Measurements from ENCODE around the gene KCNT1.

KCNT1 gene

GRCh38 chr9:135703726-135704125, 1.7 kb downstream of the KCNT1 start:
- no peak overlapping the region for H2BK12ac ChIP-seq (ENCODE audit: low read length)
- H3K18ac ChIP-seq (ENCODE audit: low read length): no peak overlapping the region
- no peak overlapping the region for H3K4me3 ChIP-seq (ENCODE audit: low read length in 2 of 2)
- no peaks in the 10 kb centered on the region for H3K36me3 ChIP-seq (replicated peaks in 1 of 2; ENCODE audit: control insufficient read depth in 2 of 2, insufficient read depth in 2 of 2, low read length in 2 of 2)
- H3K23ac ChIP-seq (ENCODE audit: low read depth, low read length, poor library complexity): no peak overlapping the region
- no CpG with 5 or more reads among the region's 14 CpGs for WGBS, 2 donors (ENCODE audit: extremely low coverage in 2 of 2, insufficient read length in 2 of 2, insufficient replicate concordance in 1 of 2)
- no peak overlapping the region for H4K91ac ChIP-seq (ENCODE audit: low read depth, low read length, poor library complexity)
- H3K4me2 ChIP-seq (ENCODE audit: insufficient read depth, low read length, poor library complexity, severe bottlenecking): no peak overlapping the region
- peak overlapping the region; percentile 56 for H3K4ac ChIP-seq (ENCODE audit: low read length)
- H3K14ac ChIP-seq (ENCODE audit: low read length): no peak overlapping the region
- H3K9ac ChIP-seq (ENCODE audit: low read depth, low read length, poor library complexity): no peak overlapping the region
- H4K8ac ChIP-seq (ENCODE audit: low read depth, low read length): no peak overlapping the region
- H2BK15ac ChIP-seq (ENCODE audit: low read length): no peak overlapping the region
- peak overlapping the region; percentile 20 for H2AK5ac ChIP-seq (ENCODE audit: low read depth, low read length)
- H3K9me3 ChIP-seq (replicated peaks in 1 of 2; ENCODE audit: control insufficient read depth in 2 of 2, insufficient read depth in 1 of 2, low read depth in 1 of 2, low read length in 2 of 2): no peaks in the 10 kb centered on the region
- no peak overlapping the region for H2BK120ac ChIP-seq (ENCODE audit: low read depth, low read length)
- H2AFZ ChIP-seq (ENCODE audit: low read length): no peak overlapping the region
- no peak for DNase-seq (ENCODE audit: low spot score)
- H2BK5ac ChIP-seq (ENCODE audit: low read length): no peak overlapping the region
- no peaks in the 10 kb centered on the region for H3K4me1 ChIP-seq (ENCODE audit: control insufficient read depth in 2 of 2, insufficient read depth in 1 of 2, low read depth in 1 of 2, low read length in 2 of 2)
- H3K79me1 ChIP-seq (ENCODE audit: low read depth, low read length): peaks cover 1% of the 10 kb centered on the region
- no peak overlapping the region for H3K27ac ChIP-seq (replicated peaks; ENCODE audit: low read length)
- H3K27me3 ChIP-seq (ENCODE audit: control insufficient read depth in 3 of 3, insufficient read depth in 3 of 3, low read depth in 1 of 3, low read length in 3 of 3): peaks cover 0 to 69% (median 11%) of the 10 kb centered on the region in 3 experiments

DNA sequence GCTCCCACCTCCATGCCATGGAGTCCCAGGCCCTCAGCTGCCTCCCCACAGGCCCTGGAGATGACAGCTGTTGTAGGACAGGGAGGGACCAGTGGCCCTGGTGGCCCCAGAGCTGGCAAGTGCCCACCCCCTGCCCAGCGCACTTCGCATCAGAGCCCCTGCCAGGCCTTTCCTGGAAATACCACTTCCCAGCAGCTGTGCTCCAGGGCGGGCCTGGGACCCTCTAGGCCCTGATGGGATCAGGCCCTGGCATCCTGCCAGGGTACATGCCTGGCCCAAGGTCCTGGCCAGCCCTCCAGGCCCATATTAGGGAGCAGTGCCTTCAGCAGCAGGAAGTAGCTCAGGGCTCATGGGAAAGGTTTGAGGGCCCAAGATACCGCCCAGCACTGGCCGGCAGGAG, 2.5 kb downstream of the KCNT1 start:
- no peak overlapping the region for H2BK120ac ChIP-seq (ENCODE audit: low read depth, low read length)
- WGBS, 2 donors (ENCODE audit: extremely low coverage in 2 of 2, insufficient read length in 2 of 2, insufficient replicate concordance in 1 of 2): no CpG with 5 or more reads among the region's 5 CpGs
- H3K27me3 ChIP-seq (ENCODE audit: control insufficient read depth in 3 of 3, insufficient read depth in 3 of 3, low read depth in 1 of 3, low read length in 3 of 3): peaks cover 0 to 76% (median 11%) of the 10 kb centered on the region in 3 experiments
- no peak overlapping the region for H3K27ac ChIP-seq (replicated peaks; ENCODE audit: low read length)
- no peak overlapping the region for H3K18ac ChIP-seq (ENCODE audit: low read length)
- no peak overlapping the region for H3K4ac ChIP-seq (ENCODE audit: low read length)
- peak overlapping the region; percentile 54 for H2BK12ac ChIP-seq (ENCODE audit: low read length)
- H3K4me2 ChIP-seq (ENCODE audit: insufficient read depth, low read length, poor library complexity, severe bottlenecking): no peak overlapping the region
- peaks cover 1% of the 10 kb centered on the region for H3K79me1 ChIP-seq (ENCODE audit: low read depth, low read length)
- H2AK5ac ChIP-seq (ENCODE audit: low read depth, low read length): peak overlapping the region; percentile 43
- no peak for DNase-seq (ENCODE audit: low spot score)
- no peak overlapping the region for H4K8ac ChIP-seq (ENCODE audit: low read depth, low read length)
- no peak overlapping the region for H3K9ac ChIP-seq (ENCODE audit: low read depth, low read length, poor library complexity)
- H2BK15ac ChIP-seq (ENCODE audit: low read length): no peak overlapping the region
- H3K14ac ChIP-seq (ENCODE audit: low read length): no peak overlapping the region
- H2AFZ ChIP-seq (ENCODE audit: low read length): no peak overlapping the region
- peak overlapping the region; percentile 40 for H3K23ac ChIP-seq (ENCODE audit: low read depth, low read length, poor library complexity)
- no peaks in the 10 kb centered on the region for H3K4me1 ChIP-seq (ENCODE audit: control insufficient read depth in 2 of 2, insufficient read depth in 1 of 2, low read depth in 1 of 2, low read length in 2 of 2)
- no peaks in the 10 kb centered on the region for H3K36me3 ChIP-seq (replicated peaks in 1 of 2; ENCODE audit: control insufficient read depth in 2 of 2, insufficient read depth in 2 of 2, low read length in 2 of 2)
- H3K4me3 ChIP-seq (ENCODE audit: low read length in 2 of 2): no peak overlapping the region
- no peaks in the 10 kb centered on the region for H3K9me3 ChIP-seq (replicated peaks in 1 of 2; ENCODE audit: control insufficient read depth in 2 of 2, insufficient read depth in 1 of 2, low read depth in 1 of 2, low read length in 2 of 2)
- H2BK5ac ChIP-seq (ENCODE audit: low read length): no peak overlapping the region
- no peak overlapping the region for H4K91ac ChIP-seq (ENCODE audit: low read depth, low read length, poor library complexity)

- H3K36me3 ChIP-seq (replicated peaks in 1 of 2; ENCODE audit: control insufficient read depth in 2 of 2, insufficient read depth in 2 of 2, low read length in 2 of 2): no peaks in the 10 kb centered on the region
- peak overlapping the region; percentile 56 for H3K14ac ChIP-seq (ENCODE audit: low read length)
- H3K27ac ChIP-seq (replicated peaks; ENCODE audit: low read length): no peak overlapping the region
- peaks cover 1% of the 10 kb centered on the region for H3K79me1 ChIP-seq (ENCODE audit: low read depth, low read length)
- H2BK12ac ChIP-seq (ENCODE audit: low read length): no peak overlapping the region
- H3K27me3 ChIP-seq (ENCODE audit: control insufficient read depth in 3 of 3, insufficient read depth in 3 of 3, low read depth in 1 of 3, low read length in 3 of 3): peaks cover 0 to 84% (median 11%) of the 10 kb centered on the region in 3 experiments
- peak overlapping the region; percentile 58 for H2BK15ac ChIP-seq (ENCODE audit: low read length)
- no peaks in the 10 kb centered on the region for H3K4me1 ChIP-seq (ENCODE audit: control insufficient read depth in 2 of 2, insufficient read depth in 1 of 2, low read depth in 1 of 2, low read length in 2 of 2)
- no peak overlapping the region for H3K4ac ChIP-seq (ENCODE audit: low read length)
- no peak overlapping the region for H3K9ac ChIP-seq (ENCODE audit: low read depth, low read length, poor library complexity)
- peak overlapping the region; percentile 64 for H3K18ac ChIP-seq (ENCODE audit: low read length)
- peak overlapping the region; percentile 63 for H2AK5ac ChIP-seq (ENCODE audit: low read depth, low read length)
- no peak for DNase-seq (ENCODE audit: low spot score)
- no peak overlapping the region for H4K8ac ChIP-seq (ENCODE audit: low read depth, low read length)
- H2BK5ac ChIP-seq (ENCODE audit: low read length): no peak overlapping the region
- H4K91ac ChIP-seq (ENCODE audit: low read depth, low read length, poor library complexity): no peak overlapping the region
- no peak overlapping the region for H2AFZ ChIP-seq (ENCODE audit: low read length)
- no peaks in the 10 kb centered on the region for H3K9me3 ChIP-seq (replicated peaks in 1 of 2; ENCODE audit: control insufficient read depth in 2 of 2, insufficient read depth in 1 of 2, low read depth in 1 of 2, low read length in 2 of 2)
- no peak overlapping the region for H3K4me2 ChIP-seq (ENCODE audit: insufficient read depth, low read length, poor library complexity, severe bottlenecking)
- peak overlapping the region; percentile 73 for H3K23ac ChIP-seq (ENCODE audit: low read depth, low read length, poor library complexity)
- H3K4me3 ChIP-seq (ENCODE audit: low read length in 2 of 2): no peak overlapping the region
- WGBS, 2 donors (ENCODE audit: extremely low coverage in 2 of 2, insufficient read length in 2 of 2, insufficient replicate concordance in 1 of 2): no CpG with 5 or more reads among the region's 14 CpGs
- no peak overlapping the region for H2BK120ac ChIP-seq (ENCODE audit: low read depth, low read length)
Observed at GRCh38 chr9:135705376-135705775, 3.4 kb downstream of the KCNT1 start.

DNA sequence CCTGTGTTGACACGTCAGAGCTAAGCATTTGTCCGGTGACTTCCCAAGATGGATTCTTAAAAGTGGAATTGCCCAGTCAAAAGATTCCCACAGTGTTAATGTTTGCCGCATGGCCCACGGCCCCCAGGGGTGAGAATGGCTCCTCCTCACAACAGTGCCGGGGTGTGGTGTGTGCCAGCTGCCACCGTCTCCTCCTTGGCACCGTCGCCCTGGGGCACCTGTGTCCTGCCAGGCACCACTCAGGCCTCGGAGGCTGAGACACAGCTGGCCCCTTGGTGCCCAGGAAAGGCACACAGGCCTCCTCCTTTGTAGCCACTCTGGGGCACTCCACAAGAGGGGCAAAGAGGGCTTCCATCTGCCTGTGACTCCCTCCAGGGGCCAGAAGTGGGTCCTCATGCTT, 4.3 kb downstream of the KCNT1 start:
- H2BK15ac ChIP-seq (ENCODE audit: low read length): no peak overlapping the region
- WGBS, 2 donors (ENCODE audit: extremely low coverage in 2 of 2, insufficient read length in 2 of 2, insufficient replicate concordance in 1 of 2): no CpG with 5 or more reads among the region's 9 CpGs

More for the DNA sequence above, 4.3 kb downstream of the KCNT1 start:
- no peak overlapping the region for H3K18ac ChIP-seq (ENCODE audit: low read length)
- H3K9me3 ChIP-seq (replicated peaks in 1 of 2; ENCODE audit: control insufficient read depth in 2 of 2, insufficient read depth in 1 of 2, low read depth in 1 of 2, low read length in 2 of 2): no peaks in the 10 kb centered on the region
- H3K79me1 ChIP-seq (ENCODE audit: low read depth, low read length): peaks cover 1% of the 10 kb centered on the region
- no peaks in the 10 kb centered on the region for H3K4me1 ChIP-seq (ENCODE audit: control insufficient read depth in 2 of 2, insufficient read depth in 1 of 2, low read depth in 1 of 2, low read length in 2 of 2)
- no peak overlapping the region for H2AFZ ChIP-seq (ENCODE audit: low read length)
- H4K91ac ChIP-seq (ENCODE audit: low read depth, low read length, poor library complexity): no peak overlapping the region
- H3K9ac ChIP-seq (ENCODE audit: low read depth, low read length, poor library complexity): peak overlapping the region; percentile 18
- H3K4me2 ChIP-seq (ENCODE audit: insufficient read depth, low read length, poor library complexity, severe bottlenecking): no peak overlapping the region
- peaks cover 0 to 91% (median 11%) of the 10 kb centered on the region in 3 experiments for H3K27me3 ChIP-seq (ENCODE audit: control insufficient read depth in 3 of 3, insufficient read depth in 3 of 3, low read depth in 1 of 3, low read length in 3 of 3)
- H4K8ac ChIP-seq (ENCODE audit: low read depth, low read length): no peak overlapping the region
- H3K27ac ChIP-seq (replicated peaks; ENCODE audit: low read length): no peak overlapping the region
- no peak for DNase-seq (ENCODE audit: low spot score)
- no peak overlapping the region for H3K4ac ChIP-seq (ENCODE audit: low read length)
- no peak overlapping the region for H3K4me3 ChIP-seq (ENCODE audit: low read length in 2 of 2)
- H3K14ac ChIP-seq (ENCODE audit: low read length): peak overlapping the region; percentile 63
- H2BK12ac ChIP-seq (ENCODE audit: low read length): no peak overlapping the region
- no peak overlapping the region for H3K23ac ChIP-seq (ENCODE audit: low read depth, low read length, poor library complexity)
- no peak overlapping the region for H2BK120ac ChIP-seq (ENCODE audit: low read depth, low read length)
- H3K36me3 ChIP-seq (replicated peaks in 1 of 2; ENCODE audit: control insufficient read depth in 2 of 2, insufficient read depth in 2 of 2, low read length in 2 of 2): no peaks in the 10 kb centered on the region
- no peak overlapping the region for H2BK5ac ChIP-seq (ENCODE audit: low read length)
- peak overlapping the region; percentile 62 for H2AK5ac ChIP-seq (ENCODE audit: low read depth, low read length)
